ENCODE results near the gene CACNG5.
A peak's percentile ranks its signal among the peaks of the same experiment; 100 is the strongest.
"Not testable (repeated sequence)": the region's sequence is repeated elsewhere in the genome, so short reads cannot be mapped to it uniquely, and the experiment has no call there.

The CACNG5 gene

DNA sequence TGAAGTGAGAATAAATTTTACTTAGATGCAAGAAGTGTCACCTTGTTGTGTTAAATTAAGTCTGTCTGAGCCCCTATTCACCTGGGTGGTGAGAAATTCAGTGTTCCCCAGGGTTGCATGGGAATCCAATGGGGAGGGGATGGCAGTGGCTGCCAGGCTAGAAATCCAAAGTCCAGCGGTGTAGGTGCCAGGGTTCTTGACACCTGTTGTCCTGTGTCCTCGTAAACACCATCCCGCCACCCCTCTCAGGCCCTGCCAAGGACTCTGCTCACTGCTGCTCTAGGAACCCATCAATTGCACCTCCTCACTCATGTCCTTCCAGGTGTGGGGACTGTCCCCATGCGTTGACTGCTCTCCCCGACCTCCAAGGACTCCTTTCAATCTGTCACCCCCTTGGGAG is 58.9 kb downstream of the CACNG5 start:
- Histone ChIP-seq H3K9me3 (ENCODE audit: severe bottlenecking) (no peaks in the 10 kb centered on the region), H3K4me1 (ENCODE audit: insufficient read depth, poor library complexity, severe bottlenecking) (no peaks in the 10 kb centered on the region), H3K36me3 (ENCODE audit: low read depth) (no peaks in the 10 kb centered on the region), H3K27me3 (ENCODE audit: insufficient read depth, poor library complexity, severe bottlenecking) (no peaks in the 10 kb centered on the region), H3K4me3 (ENCODE audit: severe bottlenecking) (no peak overlapping the region), H3K27ac (ENCODE audit: poor library complexity, severe bottlenecking) (no peak overlapping the region)
- DNase-seq (ENCODE audit: low spot score) (no peak), ATAC-seq (ENCODE audit: low read depth) (no peak)
- TF ChIP-seq, protein P1, sequence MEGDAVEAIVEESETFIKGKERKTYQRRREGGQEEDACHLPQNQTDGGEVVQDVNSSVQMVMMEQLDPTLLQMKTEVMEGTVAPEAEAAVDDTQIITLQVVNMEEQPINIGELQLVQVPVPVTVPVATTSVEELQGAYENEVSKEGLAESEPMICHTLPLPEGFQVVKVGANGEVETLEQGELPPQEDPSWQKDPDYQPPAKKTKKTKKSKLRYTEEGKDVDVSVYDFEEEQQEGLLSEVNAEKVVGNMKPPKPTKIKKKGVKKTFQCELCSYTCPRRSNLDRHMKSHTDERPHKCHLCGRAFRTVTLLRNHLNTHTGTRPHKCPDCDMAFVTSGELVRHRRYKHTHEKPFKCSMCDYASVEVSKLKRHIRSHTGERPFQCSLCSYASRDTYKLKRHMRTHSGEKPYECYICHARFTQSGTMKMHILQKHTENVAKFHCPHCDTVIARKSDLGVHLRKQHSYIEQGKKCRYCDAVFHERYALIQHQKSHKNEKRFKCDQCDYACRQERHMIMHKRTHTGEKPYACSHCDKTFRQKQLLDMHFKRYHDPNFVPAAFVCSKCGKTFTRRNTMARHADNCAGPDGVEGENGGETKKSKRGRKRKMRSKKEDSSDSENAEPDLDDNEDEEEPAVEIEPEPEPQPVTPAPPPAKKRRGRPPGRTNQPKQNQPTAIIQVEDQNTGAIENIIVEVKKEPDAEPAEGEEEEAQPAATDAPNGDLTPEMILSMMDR (IDR thresholded peaks at IDR 0.05; ENCODE audit: poor library complexity, severe bottlenecking): no peak

- TF ChIP-seq, protein P1 (IDR thresholded peaks at IDR 0.05; ENCODE audit: poor library complexity, severe bottlenecking): no peak
- no peaks in the 10 kb centered on the region for H3K36me3 ChIP-seq (ENCODE audit: low read depth)
- H3K9me3 ChIP-seq (ENCODE audit: severe bottlenecking): no peaks in the 10 kb centered on the region
- H3K27ac ChIP-seq (ENCODE audit: poor library complexity, severe bottlenecking): no peak overlapping the region
- DNase-seq (ENCODE audit: low spot score) (no peak), ATAC-seq (ENCODE audit: low read depth) (no peak)
- no peaks in the 10 kb centered on the region for H3K27me3 ChIP-seq (ENCODE audit: insufficient read depth, poor library complexity, severe bottlenecking)
- H3K4me3 ChIP-seq (ENCODE audit: severe bottlenecking): no peak overlapping the region
- H3K4me1 ChIP-seq (ENCODE audit: insufficient read depth, poor library complexity, severe bottlenecking): peaks cover 8% of the 10 kb centered on the region
These were observed 62.2 kb downstream of the CACNG5 start for GRCh38 chr17:66897141-66897540.

GRCh38 chr17:66898536-66898935 is 63.6 kb downstream of the CACNG5 start:
- Histone ChIP-seq H3K27ac (ENCODE audit: poor library complexity, severe bottlenecking) (no peak overlapping the region), H3K4me3 (ENCODE audit: severe bottlenecking) (no peak overlapping the region), H3K9me3 (ENCODE audit: severe bottlenecking) (no peaks in the 10 kb centered on the region), H3K27me3 (ENCODE audit: insufficient read depth, poor library complexity, severe bottlenecking) (no peaks in the 10 kb centered on the region), H3K4me1 (ENCODE audit: insufficient read depth, poor library complexity, severe bottlenecking) (peaks cover 8% of the 10 kb centered on the region), H3K36me3 (ENCODE audit: low read depth) (no peaks in the 10 kb centered on the region)
- no peak for ATAC-seq (ENCODE audit: low read depth)
- TF ChIP-seq, protein P1 (IDR thresholded peaks at IDR 0.05; ENCODE audit: poor library complexity, severe bottlenecking): no peak
- no peak for DNase-seq (ENCODE audit: low spot score)

GRCh38 chr17:66900126-66901010 is 65.5 kb downstream of the CACNG5 start:
- Histone ChIP-seq H3K4me3 (ENCODE audit: severe bottlenecking) (no peak overlapping the region), H3K27ac (ENCODE audit: poor library complexity, severe bottlenecking) (no peak overlapping the region), H3K4me1 (ENCODE audit: insufficient read depth, poor library complexity, severe bottlenecking) (peaks cover 20% of the 10 kb centered on the region), H3K9me3 (ENCODE audit: severe bottlenecking) (no peaks in the 10 kb centered on the region), H3K36me3 (ENCODE audit: low read depth) (no peaks in the 10 kb centered on the region), H3K27me3 (ENCODE audit: insufficient read depth, poor library complexity, severe bottlenecking) (no peaks in the 10 kb centered on the region)
- ATAC-seq (ENCODE audit: low read depth) (peak; percentile 64), DNase-seq (ENCODE audit: low spot score) (no peak)
- TF ChIP-seq, protein P1 (IDR thresholded peaks at IDR 0.05; ENCODE audit: poor library complexity, severe bottlenecking): peak; percentile 75

GRCh38 chr17:66903296-66903695 is 68.4 kb downstream of the CACNG5 start:
- not testable (repeated sequence) for H3K27me3 ChIP-seq (ENCODE audit: insufficient read depth, poor library complexity, severe bottlenecking); H3K4me3 ChIP-seq (ENCODE audit: severe bottlenecking); H3K27ac ChIP-seq (ENCODE audit: poor library complexity, severe bottlenecking); H3K9me3 ChIP-seq (ENCODE audit: severe bottlenecking); ATAC-seq (ENCODE audit: low read depth); DNase-seq (ENCODE audit: low spot score); H3K36me3 ChIP-seq (ENCODE audit: low read depth)
- H3K4me1 ChIP-seq (ENCODE audit: insufficient read depth, poor library complexity, severe bottlenecking): peaks cover 27% of the 10 kb centered on the region
